K562 (cell line): ENCODE results near the gene TNFAIP8L1. TPM values are rescaled to one million over a fixed set of nuclear protein-coding genes. Genes with fewer than 3 reads are reported as not detected.
A peak's percentile ranks its signal among the peaks of the same experiment; 100 is the strongest.

Experiments used
- ARID1B ChIP-seq: fragments of 450-650 bp; IDR thresholded peaks from 2 replicates; pipeline ENCODE4 v1.6.1; 2016; ENCODE audit warnings: antibody characterized with exemption, mild to moderate bottlenecking, inconsistent platforms
- EZH2 ChIP-seq: IDR thresholded peaks from 2 replicates; pipeline ENCODE4 v1.6.1; 2012; ENCODE audit warnings: low read depth, mild to moderate bottlenecking, inconsistent platforms, low read length, borderline replicate concordance
- GABPA ChIP-seq: fragments of 200-800 bp; sonication (Bioruptor generic); conservative IDR thresholded peaks from 2 replicates; pipeline ENCODE4 v1.6.1; 2016; ENCODE audit warnings: low read depth, missing genetic modification characterization, missing compliant biosample characterization
- HNRNPUL1 ChIP-seq: fragments of 200-400 bp; formaldehyde crosslinking; IDR thresholded peaks from 2 replicates; pipeline ENCODE4 v1.6.1; 2017; ENCODE audit warnings: low read length
- KDM4B ChIP-seq, 2 experiments: fragments of 450-650 bp in 1 of 2; sonication (generic) in 1 of 2; IDR thresholded peaks; 2 replicates each; pipeline ENCODE4 v1.6.1; 2016 to 2017; ENCODE audit warnings: borderline replicate concordance in 2 of 2, antibody characterized with exemption in 1 of 2, low read depth in 1 of 2, mild to moderate bottlenecking in 1 of 2
- MECOM ChIP-seq: fragments of 250-450 bp; sonication (Bioruptor Pico); IDR thresholded peaks from 2 replicates; pipeline ENCODE4 v1.8.0; 2022; ENCODE audit warnings: inconsistent platforms
- MEF2D ChIP-seq: conservative IDR thresholded peaks from 2 replicates; pipeline ENCODE4 v1.6.1; 2016; ENCODE audit warnings: low read depth, missing genetic modification characterization, missing compliant biosample characterization
- MYC ChIP-seq, 2 experiments: fragments of 250-450 bp in 1 of 2; sonication (Bioruptor Pico) in 1 of 2; IDR thresholded peaks; 2 replicates each; pipeline versions ENCODE4 v1.5.1 to v1.6.1; 2012 to 2021; ENCODE audit warnings: low read depth in 2 of 2, borderline replicate concordance in 1 of 2, improper control_type of control experiment in 1 of 2, low read length in 1 of 2, mild to moderate bottlenecking in 1 of 2, moderate library complexity in 1 of 2
- POLR2H ChIP-seq: IDR thresholded peaks from 2 replicates; pipeline ENCODE4 v1.6.1; 2016; ENCODE audit warnings: missing genetic modification characterization, low read depth, mild to moderate bottlenecking, control low read depth, missing compliant biosample characterization, moderate library complexity
- PRDM10 ChIP-seq: fragments of 450-650 bp; IDR thresholded peaks from 2 replicates; pipeline ENCODE4 v1.6.1; 2018; ENCODE audit not compliant: partially characterized antibody
- PTRF ChIP-seq: fragments of 450-650 bp; IDR thresholded peaks from 2 replicates; pipeline ENCODE4 v1.6.1; 2016; ENCODE audit warnings: mild to moderate bottlenecking, missing genetic modification characterization, missing compliant biosample characterization
- RAD21 ChIP-seq, 2 experiments: fragments of 250-450 bp in 1 of 2; fragments of 450-650 bp in 1 of 2; sonication (Bioruptor Pico) in 1 of 2; formaldehyde crosslinking in 1 of 2; IDR thresholded peaks in 1 of 2; conservative IDR thresholded peaks in 1 of 2; 2 replicates each; pipeline versions ENCODE4 v1.4.0 to v1.8.0; 2020 to 2022; ENCODE audit warnings: mild to moderate bottlenecking in 2 of 2, moderate library complexity in 1 of 2
- RCOR1 ChIP-seq, 2 experiments: IDR thresholded peaks; 2 replicates each; pipeline ENCODE4 v1.6.1; 2012; ENCODE audit warnings: low read depth in 2 of 2, low read length in 2 of 2, borderline replicate concordance in 1 of 2, improper control_type of control experiment in 1 of 2
- SLC30A9 ChIP-seq: fragments of 250-450 bp; sonication (Bioruptor Pico); IDR thresholded peaks from 2 replicates; pipeline ENCODE4 v1.8.0; 2022; ENCODE audit warnings: mild to moderate bottlenecking, moderate library complexity
- SMAD4 ChIP-seq: fragments of 250-450 bp; sonication (Bioruptor Pico); conservative IDR thresholded peaks from 2 replicates; pipeline ENCODE4 v1.8.0; 2021; ENCODE audit warnings: inconsistent platforms, mild to moderate bottlenecking, moderate library complexity
- SMARCA4 ChIP-seq: fragments of 450-650 bp; IDR thresholded peaks from 2 replicates; pipeline ENCODE4 v1.6.1; 2016
- TEAD2 ChIP-seq: fragments of 450-650 bp; IDR thresholded peaks from 2 replicates; pipeline ENCODE4 v1.6.1; 2016; ENCODE audit warnings: missing genetic modification characterization, control low read depth, missing compliant biosample characterization
- THRAP3 ChIP-seq: fragments of 450-650 bp; IDR thresholded peaks from 2 replicates; pipeline ENCODE4 v1.6.1; 2016; ENCODE audit warnings: mild to moderate bottlenecking, inconsistent platforms, borderline replicate concordance
- ZBTB1 ChIP-seq: sonication (generic); formaldehyde crosslinking; IDR thresholded peaks from 2 replicates; pipeline ENCODE4 v1.8.1; 2023; ENCODE audit warnings: missing genetic modification reagents, low read depth, mild to moderate bottlenecking, borderline replicate concordance
- ZNF263 ChIP-seq: sonication (generic); formaldehyde crosslinking; IDR thresholded peaks from 2 replicates; pipeline ENCODE4 v1.8.0; 2022; ENCODE audit warnings: mild to moderate bottlenecking, missing genetic modification reagents, borderline replicate concordance
- ZNF311 ChIP-seq: fragments of 250-450 bp; sonication (Bioruptor Pico); IDR thresholded peaks from 2 replicates; pipeline ENCODE4 v1.4.0; 2020; ENCODE audit warnings: mild to moderate bottlenecking, moderate library complexity
- ZNF324 ChIP-seq: fragments of 250-450 bp; sonication (Bioruptor Pico); IDR thresholded peaks from 2 replicates; pipeline ENCODE4 v1.4.0; 2020; ENCODE audit warnings: mild to moderate bottlenecking
- ZNF431 ChIP-seq: sonication (generic); formaldehyde crosslinking; IDR thresholded peaks from 2 replicates; pipeline ENCODE4 v1.8.0; 2022; ENCODE audit warnings: mild to moderate bottlenecking, missing genetic modification reagents
- ZNF740 ChIP-seq, 3 experiments: fragments of 200-800 bp in 1 of 3; sonication (Bioruptor generic) in 1 of 3; sonication (generic) in 1 of 3; formaldehyde crosslinking in 1 of 3; IDR thresholded peaks; 2 replicates each; pipeline versions ENCODE4 v1.6.1 to v1.8.0; 2016 to 2022; ENCODE audit warnings: mild to moderate bottlenecking in 2 of 3, missing compliant biosample characterization in 2 of 3, missing genetic modification characterization in 2 of 3, missing genetic modification reagents in 1 of 3
- polyA plus RNA-seq, 8 experiments: library from polyadenylated mRNA; depleted of rRNA in 4 of 8; stranded (reverse) in 5 of 8; unstranded in 3 of 8; fragments of >200 nt; fragmentation: Nextera tagmentation in 2 of 8; fragmentation: Illumina TruSeq in 1 of 8; extraction: Ambion mirVana in 2 of 8; extraction: Trizol in 1 of 8; gene quantifications; 2 replicates each; pipeline versions ENCODE4 v1.2.1 to v1.2.3, GENCODE V29; 2011 to 2014; ENCODE audit warnings: inconsistent platforms in 1 of 8, missing spikeins in 1 of 8
- total RNA-seq, 7 experiments: library from RNA; depleted of rRNA in 6 of 7; stranded (reverse); fragments of >200 nt in 6 of 7; fragmentation: Illumina TruSeq in 2 of 7; extraction: Trizol in 2 of 7; gene quantifications; 2 replicates each; pipeline versions ENCODE4 v1.2.1 to v1.2.3, GENCODE V29; 2011 to 2021; ENCODE audit warnings: low replicate concordance in 1 of 7

TNFAIP8L1 gene
- total and polyA plus RNA-seq, 9 of the 15 experiments (the other 6 are each of a cell fraction or from before 2014, with no cell fraction given): 0.69 to 9.3 (median 4.9) TPM

GRCh38 chr19:4622695-4623421 lies 16.5 kb upstream of the TNFAIP8L1 start (continued):
- TF ChIP-seq EZH2 (no peak), MYC (IDR thresholded peaks at IDR 0.05; ENCODE audit: low read depth, low read length) (no peak), MYC (CRISPR knock-in tag; IDR thresholded peaks at IDR 0.05; ENCODE audit: borderline replicate concordance, low read depth) (no peak), POLR2H (tag) (no peak), RCOR1 (IDR thresholded peaks at IDR 0.05; ENCODE audit: borderline replicate concordance in 1 of 2, low read depth in 2 of 2, low read length in 2 of 2) (peak in 1 of 2 experiments; percentile 45; a peak in 1 of 4 replicates), GABPA (no peak), SMARCA4 (0 out of 2 replicates have a peak, but pooled peaks have one; percentile 41), PTRF (tag) (no peak), SMAD4 (CRISPR knock-in tag) (no peak), SLC30A9 (CRISPR knock-in tag) (no peak), ZBTB1 (CRISPR knock-in tag) (no peak), ZNF740 (CRISPR knock-in tag; IDR thresholded peaks at IDR 0.05) (no peak), ZNF740 (tag; IDR thresholded peaks at IDR 0.05) (no peak), TEAD2 (tag) (no peak), ZNF431 (CRISPR knock-in tag) (no peak), ZNF311 (no peak), RAD21 (CRISPR knock-in tag; conservative IDR thresholded peaks at IDR 0.05 in 1 of 2, IDR thresholded peaks at IDR 0.05 in 1 of 2) (no peak), MECOM (no peak), HNRNPUL1 (no peak), ZNF324 (no peak), KDM4B (IDR thresholded peaks at IDR 0.05; ENCODE audit: borderline replicate concordance in 2 of 2, low read depth in 1 of 2) (no peak), THRAP3 (no peak), ZNF263 (no peak), MEF2D (tag) (no peak), ARID1B (peak; percentile 50; the same call in 1 of the 2 replicates), PRDM10 (peak; percentile 24)
